GM19193 (cell line): ENCODE measurements around the gene TBCE.

Experiments used
- POLR2A ChIP-seq: IDR thresholded peaks from 4 replicates; pipeline ENCODE4 v1.6.1; 2011; ENCODE audit not compliant: insufficient read depth, insufficient read length; ENCODE audit errors: extremely low read depth

Gene TBCE

DNA sequence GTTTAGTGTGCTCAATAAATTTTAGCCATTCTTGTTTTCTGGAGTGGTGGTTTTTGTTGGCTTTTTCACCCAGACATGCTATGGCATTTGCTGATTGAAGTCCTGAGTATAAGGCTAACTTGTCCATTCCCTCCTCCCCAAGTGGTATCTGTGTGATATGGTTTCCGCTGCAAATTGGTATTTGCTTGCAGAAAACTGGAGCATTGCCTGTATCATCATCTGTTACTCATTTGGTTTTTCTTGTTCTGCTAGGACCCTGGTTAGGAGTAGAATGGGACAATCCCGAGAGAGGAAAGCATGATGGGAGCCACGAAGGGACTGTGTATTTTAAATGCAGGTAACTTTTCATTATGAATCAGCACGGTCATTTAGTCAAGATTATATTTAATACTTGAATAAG lies 34.0 kb downstream of the TBCE start:
- TF ChIP-seq POLR2A: no peak

GRCh38 chr1:235402457-235403200 lies 35.4 kb downstream of the TBCE start:
- TF ChIP-seq POLR2A: no peak

DNA sequence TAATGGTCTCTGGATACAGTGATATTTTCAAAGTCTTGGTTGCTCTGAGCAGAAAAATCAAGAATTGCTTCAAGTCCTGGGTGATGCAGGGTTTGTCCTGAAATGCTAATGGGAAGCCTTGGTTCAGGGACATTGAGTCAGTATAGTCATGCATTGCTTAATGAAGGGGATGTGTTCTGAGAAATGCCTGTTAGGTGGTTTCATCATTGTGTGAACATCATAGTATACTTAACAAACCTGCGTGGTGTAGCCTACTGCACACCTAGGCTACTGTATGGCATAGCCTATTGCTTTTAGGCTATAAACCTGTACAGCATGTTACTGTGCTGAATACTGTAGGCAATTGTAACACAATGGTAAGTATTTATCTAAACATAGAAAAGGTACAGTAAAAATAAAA lies 36.4 kb downstream of the TBCE start:
- TF ChIP-seq POLR2A: no peak

DNA sequence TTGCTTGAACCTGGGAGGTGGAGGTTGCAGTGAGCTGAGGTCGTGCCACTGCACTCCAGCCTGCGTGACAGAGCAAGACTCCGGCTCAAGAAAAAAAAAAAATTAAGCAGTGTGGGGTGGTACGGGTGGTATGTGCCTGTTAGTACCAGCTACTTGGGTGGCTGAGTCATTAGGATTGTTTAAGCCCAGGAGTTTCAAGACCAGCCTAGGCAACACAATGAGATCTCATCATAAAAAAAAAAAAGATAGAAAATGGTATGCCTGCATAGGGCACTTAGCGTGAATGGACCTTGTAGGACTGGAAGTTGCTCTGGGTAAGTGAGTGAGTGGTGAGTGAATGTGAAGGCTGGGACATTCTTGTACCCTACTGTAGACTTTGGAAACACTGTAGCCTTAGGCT lies 37.0 kb downstream of the TBCE start:
- TF ChIP-seq POLR2A: no peak

DNA sequence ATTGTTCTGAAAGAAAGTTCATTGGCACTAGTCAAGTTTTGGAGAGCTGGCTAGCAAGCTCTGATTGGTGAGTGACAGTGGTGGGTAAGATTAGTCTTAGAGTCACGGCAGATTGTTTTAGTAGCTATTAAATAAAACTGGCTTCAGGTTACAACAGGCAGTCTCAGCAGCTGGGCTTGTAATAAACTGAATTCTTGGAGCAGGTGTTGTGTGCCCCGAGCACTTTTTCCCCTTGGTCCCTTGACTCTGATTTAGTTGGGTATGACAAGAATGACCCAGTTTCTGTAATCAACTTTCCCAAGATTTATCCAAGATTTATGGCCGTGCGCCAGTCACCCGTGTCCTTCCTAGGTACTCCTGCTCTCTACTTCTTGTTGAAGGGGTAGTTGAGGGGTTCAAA lies 40.2 kb downstream of the TBCE start:
- no peak for TF ChIP-seq POLR2A

GRCh38 chr1:235408503-235408960 lies 41.3 kb downstream of the TBCE start:
- TF ChIP-seq POLR2A: no peak

GRCh38 chr1:235409042-235409820 lies 42.0 kb downstream of the TBCE start:
- TF ChIP-seq POLR2A: no peak

DNA sequence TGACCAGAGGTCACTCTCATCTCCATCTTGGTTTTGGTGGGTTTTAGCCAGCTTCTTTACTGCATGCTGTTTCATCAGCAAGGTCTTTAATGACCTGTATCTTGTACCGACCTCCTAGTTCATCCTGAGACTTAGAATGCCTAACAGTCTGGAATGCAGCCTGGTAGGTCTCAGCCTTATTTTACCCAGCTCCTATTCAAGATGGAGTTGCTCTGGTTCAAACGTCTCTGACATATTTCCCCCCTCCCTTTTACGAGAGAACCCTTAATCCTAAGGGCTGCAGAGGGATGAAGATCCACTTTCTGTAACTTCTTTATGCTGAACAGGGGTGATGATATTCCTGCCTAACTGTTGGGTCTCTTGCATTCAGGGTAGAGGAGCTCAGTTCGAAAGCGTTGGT lies 43.2 kb downstream of the TBCE start:
- TF ChIP-seq POLR2A: no peak

- TF ChIP-seq POLR2A: no peak
These were observed 44.6 kb downstream of the TBCE start for GRCh38 chr1:235411489-235412486.

GRCh38 chr1:235415008-235415904 lies 48.0 kb downstream of the TBCE start:
- TF ChIP-seq POLR2A: no peak

- no peak for TF ChIP-seq POLR2A
These were observed 49.4 kb downstream of the TBCE start for GRCh38 chr1:235416662-235417049.

- TF ChIP-seq POLR2A: no peak
These were observed 50.0 kb downstream of the TBCE start for GRCh38 chr1:235417086-235417697.

DNA sequence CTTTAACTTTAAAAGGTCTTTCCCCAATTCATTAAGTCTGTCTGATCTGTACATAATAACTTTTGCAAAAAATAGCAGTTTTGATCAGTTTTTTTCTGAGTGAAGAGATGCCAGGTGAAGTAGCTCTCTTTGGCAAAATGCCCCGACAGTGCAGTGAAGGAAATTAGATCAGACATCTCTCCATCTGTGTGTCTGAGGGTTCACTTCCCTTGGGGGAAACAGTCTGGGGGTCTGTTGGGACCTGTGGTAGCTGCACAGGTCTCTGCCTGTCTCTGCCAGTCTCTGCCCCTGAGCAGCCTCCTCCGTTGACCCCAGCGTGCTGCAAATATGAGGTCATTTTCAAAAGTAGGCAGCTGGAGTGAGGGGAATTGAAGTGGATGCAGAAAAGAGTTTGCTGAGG lies 54.5 kb downstream of the TBCE start:
- TF ChIP-seq POLR2A: no peak
